ENCODE results near the gene PRC1.

PRC1 gene

DNA sequence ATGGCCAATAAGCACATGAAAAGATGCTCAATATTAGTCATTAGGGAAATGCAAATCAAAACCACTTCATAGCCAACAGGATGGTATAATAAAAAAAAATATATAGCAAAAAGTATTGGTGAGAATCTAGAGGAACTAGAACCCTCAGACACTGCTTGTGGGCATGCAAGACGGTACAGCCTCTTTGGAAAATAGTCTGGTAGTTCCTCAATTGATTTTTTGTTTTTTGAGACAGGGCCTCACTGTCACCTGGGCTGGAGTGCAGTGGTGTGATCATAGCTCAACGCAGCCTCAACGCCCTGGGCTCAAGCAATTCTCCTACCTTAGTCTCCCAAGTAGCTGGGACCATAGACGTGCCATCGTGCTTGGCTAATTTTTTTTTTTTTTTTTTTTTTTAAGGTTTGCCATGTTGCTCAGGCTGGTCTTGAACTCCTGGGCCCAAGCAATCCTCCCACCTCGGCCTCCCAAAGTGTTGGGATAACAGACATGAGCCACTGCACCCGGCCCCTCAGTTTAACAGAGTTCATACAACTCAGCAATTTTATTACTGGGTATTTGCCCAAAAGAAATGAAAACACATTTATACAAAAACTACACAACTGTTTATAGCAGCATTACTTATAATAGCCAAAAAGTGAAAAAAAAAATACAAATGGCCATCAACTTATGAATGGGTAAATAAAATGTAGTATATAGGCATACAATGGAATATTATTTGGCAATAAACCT lies 5.1 kb downstream of the PRC1 start:
- DNase-seq (ENCODE audit: low read depth): no peak

GRCh38 chr15:90988296-90988695 lies 6.0 kb downstream of the PRC1 start:
- no peak for DNase-seq (ENCODE audit: low read depth)

DNA sequence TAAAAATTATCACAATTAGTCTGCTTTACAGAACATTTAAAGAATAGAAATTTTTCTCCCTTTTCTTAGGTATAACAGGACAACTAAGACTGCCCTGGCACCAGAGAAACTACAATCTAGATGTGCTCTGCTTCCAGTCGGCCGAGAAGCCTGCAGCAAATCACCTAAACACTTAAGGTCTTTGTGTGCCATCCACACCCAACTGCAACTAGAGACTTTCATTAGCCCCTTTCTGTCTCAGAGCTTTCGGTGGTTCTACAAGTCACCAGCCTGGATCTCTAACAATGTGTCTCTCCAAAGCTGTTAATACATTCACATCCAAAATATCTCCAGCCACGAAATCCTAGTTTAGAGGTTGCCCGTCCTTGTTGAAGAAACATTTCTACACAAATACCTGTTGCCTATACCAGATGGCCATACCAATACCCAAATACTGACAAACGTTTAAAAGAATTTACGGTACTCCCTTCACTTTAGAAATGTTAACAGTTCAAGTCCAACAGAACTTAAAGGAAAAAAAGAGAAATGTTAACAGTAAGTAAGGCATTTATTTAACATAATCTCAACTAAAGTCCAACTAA lies 6.7 kb downstream of the PRC1 start:
- no peak for DNase-seq (ENCODE audit: low read depth)

- no peak for DNase-seq (ENCODE audit: low read depth)
Measured at GRCh38 chr15:90986790-90987507, 7.4 kb downstream of the PRC1 start.

DNA sequence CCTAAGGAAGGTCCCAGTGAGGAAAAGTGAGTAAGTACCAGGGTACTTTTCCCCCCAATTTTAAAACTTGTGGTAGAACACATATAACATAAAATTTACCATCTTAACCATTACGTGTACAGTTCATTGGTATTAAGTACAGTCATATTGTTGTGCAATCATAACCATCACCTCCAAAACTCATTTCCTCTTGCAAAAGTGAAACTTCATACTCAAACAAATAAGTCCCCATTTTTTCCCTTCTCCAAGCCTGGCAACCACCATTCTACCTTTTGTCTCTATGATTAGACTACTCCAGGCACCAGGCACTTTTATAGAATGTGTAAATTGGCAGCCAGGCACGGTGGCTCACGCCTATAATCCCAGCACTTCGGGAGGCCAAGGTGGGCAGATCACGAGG lies 12.2 kb downstream of the PRC1 start:
- no peak for DNase-seq (ENCODE audit: low read depth)

- DNase-seq (ENCODE audit: low read depth): no peak
Measured at GRCh38 chr15:90981681-90982080, 12.7 kb downstream of the PRC1 start.

DNA sequence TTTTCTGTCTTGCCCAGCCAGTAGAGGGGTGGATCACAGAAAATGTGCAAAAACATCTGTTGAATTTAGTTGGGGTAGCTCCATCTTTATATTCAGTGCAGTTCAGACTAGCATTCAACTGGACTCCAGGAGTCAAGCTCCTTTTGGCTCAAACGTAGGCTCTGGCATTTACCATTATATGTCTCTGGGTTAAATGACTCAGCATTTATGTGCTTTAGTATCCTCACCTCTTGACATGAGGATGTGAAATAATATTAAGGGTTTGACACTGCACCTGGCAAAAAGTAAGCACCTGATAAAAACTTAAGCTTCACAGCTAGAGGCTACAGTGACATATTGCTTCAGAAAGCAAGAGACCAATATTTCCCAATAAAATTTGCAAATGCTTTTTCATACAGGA lies 14.8 kb downstream of the PRC1 start:
- no peak for DNase-seq (ENCODE audit: low read depth)

DNA sequence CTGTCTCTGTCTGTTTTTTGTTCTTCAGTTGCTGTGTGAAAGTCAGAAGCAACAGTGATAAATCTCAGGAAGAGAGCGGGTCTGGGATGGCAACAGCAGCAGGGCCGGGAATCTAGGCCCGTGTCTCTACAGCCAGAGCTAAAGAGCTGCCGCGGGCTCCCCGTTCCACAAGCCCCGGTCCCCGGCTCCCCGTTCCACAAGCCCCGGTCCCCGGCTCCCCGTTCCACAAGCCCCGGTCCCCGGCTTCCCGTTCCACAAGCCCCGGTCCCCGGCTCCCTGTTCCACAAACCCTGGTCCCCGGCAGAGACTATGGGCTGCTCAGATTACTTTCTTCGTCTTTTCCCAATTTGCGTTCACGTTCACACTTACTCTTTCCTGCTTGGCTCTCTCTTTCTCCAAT lies 20.1 kb downstream of the PRC1 start:
- no peak for DNase-seq (ENCODE audit: low read depth)

- DNase-seq (ENCODE audit: low read depth): no peak
Measured at GRCh38 chr15:90972133-90972532, 22.2 kb downstream of the PRC1 start.

DNA sequence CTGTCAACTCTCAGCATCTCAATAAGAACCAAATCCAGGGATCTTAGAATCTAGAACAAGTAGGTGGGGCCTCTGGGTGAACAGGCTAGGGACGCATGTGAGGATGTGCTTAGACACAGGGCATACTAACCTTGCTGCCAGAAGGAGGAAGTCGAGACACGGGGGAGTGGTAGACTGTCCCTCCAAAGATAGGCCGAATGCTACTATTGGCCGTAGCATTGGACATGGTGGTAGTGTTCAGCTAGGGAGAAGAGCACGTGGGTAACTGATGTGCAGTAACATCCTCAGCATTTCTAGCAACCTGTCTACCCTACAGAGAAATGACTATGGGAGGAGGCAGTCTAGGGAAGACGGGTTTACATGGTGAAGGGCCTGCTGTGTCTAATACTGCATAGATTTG lies 24.1 kb downstream of the PRC1 start:
- DNase-seq (ENCODE audit: low read depth): no peak

DNA sequence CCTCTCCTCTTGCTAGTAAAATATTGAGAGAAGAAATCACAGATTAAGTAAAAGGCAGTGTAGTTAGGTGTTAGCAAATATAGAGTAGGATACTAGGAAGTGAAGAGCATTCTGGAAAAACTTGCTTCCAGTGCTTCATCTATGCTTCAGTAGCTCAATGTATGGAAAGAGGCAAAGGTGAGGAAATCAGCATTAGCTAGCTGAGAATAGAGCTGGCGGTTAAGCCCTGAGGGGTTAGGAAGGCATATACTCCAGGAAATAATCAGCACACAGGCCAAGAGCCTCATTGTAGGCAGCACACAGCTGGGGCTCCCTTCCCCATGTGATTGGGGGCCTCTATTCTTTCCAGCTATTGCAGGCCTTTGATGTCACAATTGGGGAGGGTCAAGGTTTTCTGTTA lies 25.9 kb downstream of the PRC1 start:
- DNase-seq (ENCODE audit: low read depth): no peak

GRCh38 chr15:90967206-90967605 lies 27.1 kb downstream of the PRC1 start:
- DNase-seq (ENCODE audit: low read depth): no peak

DNA sequence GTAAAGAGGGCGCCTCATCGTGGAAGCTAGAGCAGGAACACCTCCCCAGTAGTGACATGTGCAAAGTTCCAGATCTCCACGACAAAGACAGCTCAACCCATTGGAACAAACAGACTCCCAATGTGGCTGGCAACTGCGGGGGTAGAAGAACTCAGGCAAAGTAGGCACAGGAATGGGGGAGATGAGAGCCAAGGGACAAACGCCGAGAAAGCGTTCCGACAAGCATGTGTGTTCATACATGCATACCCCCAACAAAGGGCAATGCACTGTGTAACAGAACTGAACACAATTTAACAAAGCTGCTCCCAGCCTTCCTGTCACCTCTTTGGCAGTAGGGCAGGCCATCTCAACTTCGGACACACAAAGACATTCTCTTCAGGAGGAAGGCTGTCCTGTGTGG lies 28.1 kb downstream of the PRC1 start:
- DNase-seq (ENCODE audit: low read depth): no peak

- no peak for DNase-seq (ENCODE audit: low read depth)
Measured at GRCh38 chr15:90962021-90962420, 32.3 kb downstream of the PRC1 start.

DNA sequence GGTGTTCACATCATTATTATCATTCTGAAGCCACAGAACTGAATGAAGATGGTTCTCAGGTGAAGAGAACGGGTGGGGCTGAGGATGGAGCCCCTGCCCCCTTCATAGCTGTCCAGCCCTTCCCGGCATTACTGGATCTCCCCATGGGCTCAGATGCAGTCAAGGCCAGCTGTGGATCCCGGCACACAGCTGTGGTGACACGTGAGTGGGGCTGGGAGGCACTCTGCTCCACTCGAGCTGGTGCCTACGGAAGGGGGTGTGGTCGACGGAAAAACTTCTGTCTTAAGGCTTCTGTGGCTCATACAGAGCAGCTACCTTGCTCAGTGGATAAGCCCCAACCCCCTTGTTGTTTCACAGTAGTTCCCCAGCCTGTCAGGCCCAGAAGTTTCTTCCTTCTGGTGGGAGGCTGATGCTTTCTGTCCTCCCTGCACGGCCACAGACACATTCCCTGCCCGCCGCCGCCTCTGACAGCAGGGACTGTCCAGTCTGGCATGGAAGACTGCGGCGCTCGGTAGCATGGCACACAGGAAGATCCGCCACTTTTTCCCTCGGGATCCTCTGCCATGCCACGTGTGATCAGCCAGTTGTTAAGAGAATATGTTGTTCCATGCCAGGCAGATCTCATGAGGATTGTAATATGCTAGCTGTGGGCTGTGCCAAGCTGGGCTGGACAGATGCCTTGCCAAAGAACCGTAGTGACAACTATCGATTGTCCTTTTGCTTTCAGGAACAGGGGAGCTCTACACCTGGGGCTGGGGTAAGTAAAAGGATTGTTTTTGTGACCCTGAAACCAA lies 33.8 kb downstream of the PRC1 start:
- DNase-seq (ENCODE audit: low read depth): no peak

- DNase-seq (ENCODE audit: low read depth): no peak
Measured at GRCh38 chr15:90959894-90960293, 34.4 kb downstream of the PRC1 start.

- no peak for DNase-seq (ENCODE audit: low read depth)
Measured at GRCh38 chr15:90959028-90959595, 35.2 kb downstream of the PRC1 start.

DNA sequence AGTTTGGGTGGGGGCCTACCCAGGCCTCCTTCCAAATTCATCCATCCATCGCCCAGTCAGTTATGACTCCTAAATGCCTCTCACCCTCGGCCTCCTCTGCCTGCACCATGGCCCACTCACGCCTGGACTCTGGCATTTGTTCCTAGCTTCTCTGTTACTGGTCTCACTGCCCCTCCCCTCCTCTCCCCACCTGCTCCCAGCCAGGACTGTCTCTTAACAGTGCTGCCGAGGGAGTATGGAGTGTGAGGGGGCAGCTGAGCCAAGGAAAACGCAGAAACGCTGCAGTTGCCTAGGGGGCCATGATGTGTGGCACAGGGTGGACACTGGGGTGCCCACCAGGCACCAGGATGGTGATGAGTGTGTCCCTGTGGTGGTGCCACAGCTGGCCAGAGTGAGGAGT lies 36.5 kb downstream of the PRC1 start:
- no peak for DNase-seq (ENCODE audit: low read depth)

DNA sequence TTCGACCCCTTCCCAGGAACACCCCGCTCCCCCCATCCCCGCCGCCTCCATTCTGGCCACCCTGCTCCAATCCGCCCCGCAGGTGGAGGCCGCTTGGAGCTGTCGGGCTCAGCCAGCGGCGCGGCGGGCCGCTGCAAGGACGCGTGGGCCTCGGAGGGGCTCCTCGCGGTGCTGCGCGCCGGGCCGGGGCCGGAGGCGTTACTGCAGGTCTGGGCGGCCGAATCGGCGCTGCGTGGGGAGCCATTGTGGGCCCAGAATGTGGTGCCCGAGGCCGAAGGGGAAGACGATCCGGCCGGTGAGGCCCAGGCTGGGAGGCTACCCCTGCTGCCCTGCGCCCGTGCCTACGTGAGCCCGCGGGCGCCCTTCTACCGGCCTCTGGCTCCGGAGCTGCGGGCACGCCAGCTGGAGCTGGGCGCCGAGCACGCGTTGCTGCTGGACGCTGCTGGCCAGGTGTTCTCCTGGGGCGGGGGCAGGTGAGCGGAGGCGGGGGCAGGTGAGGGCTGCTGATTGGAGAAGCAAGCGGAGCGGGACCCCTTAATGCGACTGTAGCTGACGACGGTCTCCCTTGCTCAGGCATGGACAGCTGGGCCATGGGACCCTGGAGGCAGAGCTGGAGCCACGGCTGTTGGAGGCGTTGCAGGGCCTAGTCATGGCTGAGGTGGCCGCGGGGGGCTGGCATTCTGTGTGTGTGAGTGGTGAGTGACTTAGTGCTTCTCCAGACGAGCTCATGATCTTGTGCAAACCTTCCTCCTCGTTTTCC lies 37.1 kb downstream of the PRC1 start:
- DNase-seq (ENCODE audit: low read depth): no peak

DNA sequence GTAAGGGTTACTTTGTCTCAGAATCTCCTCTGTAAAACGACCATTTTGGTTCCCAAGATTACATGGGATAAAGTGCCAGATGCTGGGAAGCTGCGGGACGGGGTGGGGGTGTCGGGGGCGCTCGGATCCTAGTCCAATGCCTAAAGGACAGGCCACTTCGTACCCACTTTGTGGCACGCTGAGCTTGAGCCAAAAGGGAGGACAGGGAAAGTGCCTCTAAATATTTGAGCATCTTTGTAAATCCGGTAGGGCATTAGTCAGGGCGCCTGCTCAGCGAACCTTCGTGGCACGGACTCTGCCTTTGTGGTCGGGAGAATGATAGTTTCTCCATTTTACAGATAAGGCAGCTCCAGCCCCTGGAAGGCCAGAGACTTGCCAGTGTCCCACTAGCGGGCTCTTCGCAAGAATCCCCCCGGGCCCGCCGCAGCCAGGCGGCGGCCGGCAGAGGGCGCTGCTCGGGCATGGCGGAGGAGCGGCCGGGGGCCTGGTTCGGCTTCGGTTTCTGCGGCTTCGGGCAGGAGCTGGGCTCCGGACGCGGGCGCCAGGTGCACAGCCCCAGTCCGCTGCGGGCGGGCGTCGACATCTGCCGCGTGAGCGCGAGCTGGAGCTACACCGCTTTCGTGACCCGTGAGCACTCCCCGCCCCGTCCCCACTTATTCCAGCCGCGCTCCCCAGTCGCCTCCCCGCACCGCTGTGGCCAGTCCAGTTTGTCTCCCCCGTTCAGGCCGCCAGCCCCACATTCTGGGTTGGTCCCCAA lies 37.9 kb downstream of the PRC1 start:
- no peak for DNase-seq (ENCODE audit: low read depth)
